Left ventricle myocardium inferior (tissue), 1 donor: ENCODE measurements around the gene POC1B. TPM values are rescaled to one million over a fixed set of nuclear protein-coding genes. Genes with fewer than 3 reads are reported as not detected.

ENCODE experiments used
- DNase-seq: peaks from one replicate; pipeline ENCODE4 v3.0.0-alpha.2; 2020
- H3K27ac ChIP-seq: fragments of 200-600 bp; replicated peaks from 2 replicates; pipeline ENCODE4 v1.8.0; 2021
- H3K27me3 ChIP-seq: fragments of 200-600 bp; 2 replicates; pipeline ENCODE4 v1.8.0; 2021; ENCODE audit warnings: low read depth
- H3K36me3 ChIP-seq: fragments of 200-600 bp; 2 replicates; pipeline ENCODE4 v1.8.0; 2021
- H3K4me1 ChIP-seq: fragments of 200-600 bp; 2 replicates; pipeline ENCODE4 v1.8.0; 2021
- H3K4me3 ChIP-seq: fragments of 200-600 bp; 2 replicates; pipeline ENCODE4 v1.8.0; 2021; ENCODE audit warnings: mild to moderate bottlenecking, moderate library complexity
- H3K9me3 ChIP-seq: fragments of 200-600 bp; replicated peaks from 2 replicates; pipeline ENCODE4 v1.8.0; 2021
- CTCF ChIP-seq: fragments of 200-600 bp; IDR thresholded peaks from 2 replicates; pipeline ENCODE4 v1.8.0; 2021; ENCODE audit warnings: antibody characterized with exemption, mild to moderate bottlenecking, borderline replicate concordance
- intact Hi-C: fragments of 100-400 bp; cut with micrococcal nuclease; formaldehyde crosslinking; loops from one replicate; pipeline ENCODE4 v1.11.0; 2022
- long read RNA-seq: library from polyadenylated mRNA; unstranded; transcript quantifications from one replicate; pipeline ENCODE4 v2.0.0, GENCODE V29; 2021
- total RNA-seq: library from RNA; stranded (reverse); fragmentation: NEBNext Ultra II Directional; extraction: Animal tissue kit (Norgen Biotek cat#: 25700); gene quantifications from one replicate; pipeline ENCODE4 v1.2.1, GENCODE V29; 2021
- donor health status: DM: no; HTN: yes; CAD: no; lungs with severe emphysema.

POC1B gene
- 8.6 TPM for total RNA-seq
- long read RNA-seq, transcript POC1B-201 (12 exons, 3,001 nt): major isoform, 6 of 18 reads
- long read RNA-seq, partial matches to known transcripts: 0 of 18 reads
- long read RNA-seq, other reads (novel, unspliced or antisense): 9 of 18 reads

- intact Hi-C loops: loop anchor here (5.0 kb wide), 2 partner anchors 54 to 509 kb away; no protein-coding TSS in a partner anchor
- Histone ChIP-seq H3K36me3 (peaks cover 7% of the 10 kb centered on the region), H3K27me3 (no peaks in the 10 kb centered on the region), H3K4me1 (peaks cover 68% of the 10 kb centered on the region), H3K27ac (peak within 1 kb of the TSS; percentile 95), H3K4me3 (peak within 1 kb of the TSS; percentile 95), H3K9me3 (no peaks in the 10 kb centered on the region)
- no peak for TF ChIP-seq CTCF
- DNase-seq: peak; percentile 83
Measured at GRCh38 chr12:89525824-89526770, at the start of gene POC1B. Gene POC1B (minus strand): TSS chr12:89526047. CDS start chr12:89525895, 152 bp downstream.

- DNase-seq: no peak
- H3K27me3 ChIP-seq: no peaks in the 10 kb centered on the region
- no peak overlapping the region for H3K27ac ChIP-seq
- no peak overlapping the region for H3K4me3 ChIP-seq
- no peak for TF ChIP-seq CTCF
- no peaks in the 10 kb centered on the region for H3K9me3 ChIP-seq
- intact Hi-C loops: no loop called here
- H3K4me1 ChIP-seq: no peaks in the 10 kb centered on the region
- no peaks in the 10 kb centered on the region for H3K36me3 ChIP-seq
Measured at GRCh38 chr12:89575374-89575773, 49.5 kb upstream of the POC1B start.

GRCh38 chr12:89574736-89575208 lies 48.9 kb upstream of the POC1B start:
- Histone ChIP-seq H3K9me3 (no peaks in the 10 kb centered on the region), H3K27me3 (no peaks in the 10 kb centered on the region), H3K4me1 (no peaks in the 10 kb centered on the region), H3K27ac (no peak overlapping the region), H3K4me3 (no peak overlapping the region), H3K36me3 (no peaks in the 10 kb centered on the region)
- TF ChIP-seq CTCF: no peak
- DNase-seq: no peak
- intact Hi-C loops: no loop called here

- no peak for TF ChIP-seq CTCF
- Histone ChIP-seq H3K9me3 (no peaks in the 10 kb centered on the region), H3K27me3 (no peaks in the 10 kb centered on the region), H3K27ac (no peak overlapping the region), H3K4me1 (no peaks in the 10 kb centered on the region), H3K36me3 (no peaks in the 10 kb centered on the region), H3K4me3 (no peak overlapping the region)
- no peak for DNase-seq
- intact Hi-C loops: no loop called here
Measured at GRCh38 chr12:89573051-89573810, 47.4 kb upstream of the POC1B start.

GRCh38 chr12:89571491-89572195 lies 45.8 kb upstream of the POC1B start:
- no peak for TF ChIP-seq CTCF

More at GRCh38 chr12:89571491-89572195, 45.8 kb upstream of the POC1B start:
- intact Hi-C loops: no loop called here
- no peaks in the 10 kb centered on the region for H3K9me3 ChIP-seq
- no peaks in the 10 kb centered on the region for H3K36me3 ChIP-seq
- no peak overlapping the region for H3K4me3 ChIP-seq
- no peaks in the 10 kb centered on the region for H3K4me1 ChIP-seq
- DNase-seq: no peak
- no peak overlapping the region for H3K27ac ChIP-seq
- H3K27me3 ChIP-seq: no peaks in the 10 kb centered on the region
